LNCaP clone FGC (cell line): ENCODE results near the gene CHST6.
"Not testable (repeated sequence)": the region's sequence is repeated elsewhere in the genome, so short reads cannot be mapped to it uniquely, and the experiment has no call there.

ENCODE experiments used
- DNase-seq: peaks from one replicate; pipeline ENCODE4 v3.0.0-alpha.2; 2011; ENCODE audit warnings: low read depth
- H3K4me3 ChIP-seq: 2 replicates; pipeline ENCODE4 v1.5.1; 2011; ENCODE audit warnings: mild to moderate bottlenecking, low read depth, low read length, control low read depth
- CTCF ChIP-seq: IDR thresholded peaks from 2 replicates; pipeline ENCODE4 v1.5.1; 2012; ENCODE audit warnings: mild to moderate bottlenecking; ENCODE audit not compliant: control insufficient read depth, insufficient read depth; ENCODE audit errors: extremely low read depth

Gene CHST6

GRCh38 chr16:75433732-75434413 is 61.4 kb downstream of the CHST6 start:
- TF ChIP-seq CTCF: no peak
- peak; percentile 94 for DNase-seq
- peak overlapping the region; percentile 94 for H3K4me3 ChIP-seq

DNA sequence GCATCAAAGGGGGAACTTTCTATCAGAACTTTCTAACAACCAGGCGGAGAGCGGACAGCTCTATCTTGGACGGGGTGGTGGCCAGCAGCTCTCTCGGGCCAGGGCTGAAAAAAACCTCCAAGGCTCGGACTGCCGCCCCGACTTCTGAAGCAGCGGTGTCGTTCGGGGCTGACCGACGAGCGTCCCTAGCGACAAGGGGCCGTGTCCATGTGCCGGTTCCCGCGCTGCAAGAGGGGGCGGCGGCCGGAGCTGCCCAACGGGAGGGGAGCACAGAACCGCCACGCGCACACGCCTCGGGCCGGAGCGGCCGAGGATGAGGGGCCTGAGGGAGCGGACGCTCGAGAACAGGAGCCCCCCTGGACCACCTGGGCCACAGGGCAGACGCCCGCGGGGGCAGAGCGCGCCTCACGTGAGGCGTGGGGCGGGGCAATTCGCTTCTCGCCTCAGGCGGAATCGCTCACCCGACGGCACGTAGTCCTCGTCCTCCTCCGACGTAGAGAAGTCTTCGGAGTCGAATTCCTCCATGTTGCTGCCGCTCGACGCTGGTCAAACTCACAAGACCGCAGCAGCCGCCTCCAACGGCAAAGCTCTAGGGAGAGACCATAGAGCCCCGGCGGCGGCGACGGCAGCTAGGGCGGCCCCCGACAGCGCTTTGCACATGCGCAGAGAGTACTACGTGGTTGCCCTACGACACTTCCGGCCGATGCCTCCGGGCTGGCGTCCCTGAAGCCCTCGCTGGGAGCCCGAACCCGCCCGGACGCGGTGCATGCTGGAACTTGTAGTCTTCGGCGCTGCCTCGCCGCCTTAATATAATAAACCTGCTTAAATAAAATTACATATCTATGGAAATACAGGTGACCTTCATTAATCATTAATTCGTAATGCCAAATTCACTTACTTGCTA is 62.2 kb downstream of the CHST6 start, which contains the start of gene CFDP1:
Gene CFDP1, minus strand, starts transcription at position 676 of the 904 bp plus-strand sequence. Its CDS starts 151 bp downstream, at position 525.
- DNase-seq: peak; percentile 77
- TF ChIP-seq CTCF: no peak
- peak within 1 kb of the TSS; percentile 94 for H3K4me3 ChIP-seq

DNA sequence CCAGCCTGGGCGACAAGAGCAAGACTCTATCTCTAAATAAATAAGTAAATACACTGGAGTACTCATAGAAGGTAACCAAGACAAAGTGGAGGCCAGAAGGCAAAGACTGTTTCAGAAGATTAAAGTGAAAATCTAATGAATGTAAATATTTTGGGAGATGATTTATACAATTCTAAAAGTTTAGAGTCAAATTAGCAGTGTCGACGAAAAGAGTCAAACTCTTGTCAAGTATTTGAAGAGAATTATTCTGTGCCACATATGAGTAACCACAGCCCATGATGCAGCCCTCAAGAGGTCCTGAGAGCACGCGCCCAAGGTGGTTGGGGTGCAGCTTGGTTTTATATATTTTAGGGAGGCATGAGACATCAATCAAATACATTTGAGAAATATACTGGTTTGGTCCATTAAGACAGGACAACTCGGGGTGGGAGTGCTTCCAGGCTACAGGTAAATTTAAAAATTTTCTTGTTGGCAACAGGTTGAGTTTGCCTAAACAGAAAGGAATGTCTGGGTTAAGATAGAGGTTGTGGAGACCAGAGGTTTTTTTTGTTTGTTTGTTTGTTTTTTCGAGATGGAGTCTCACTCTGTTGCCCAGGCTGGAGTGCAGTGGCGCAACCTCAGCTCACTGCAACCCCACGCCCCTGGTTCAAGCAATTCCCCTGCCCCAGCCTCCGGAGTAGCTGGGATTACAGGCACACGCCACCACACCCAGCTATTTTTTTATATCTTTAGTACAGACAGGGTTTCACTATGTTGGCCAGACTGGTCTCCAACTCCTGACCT is 65.4 kb downstream of the CHST6 start:
- no peak overlapping the region for H3K4me3 ChIP-seq
- TF ChIP-seq CTCF: no peak
- no peak for DNase-seq

- not testable (repeated sequence) for H3K4me3 ChIP-seq, DNase-seq
These were observed 68.7 kb downstream of the CHST6 start for GRCh38 chr16:75426524-75426923.

DNA sequence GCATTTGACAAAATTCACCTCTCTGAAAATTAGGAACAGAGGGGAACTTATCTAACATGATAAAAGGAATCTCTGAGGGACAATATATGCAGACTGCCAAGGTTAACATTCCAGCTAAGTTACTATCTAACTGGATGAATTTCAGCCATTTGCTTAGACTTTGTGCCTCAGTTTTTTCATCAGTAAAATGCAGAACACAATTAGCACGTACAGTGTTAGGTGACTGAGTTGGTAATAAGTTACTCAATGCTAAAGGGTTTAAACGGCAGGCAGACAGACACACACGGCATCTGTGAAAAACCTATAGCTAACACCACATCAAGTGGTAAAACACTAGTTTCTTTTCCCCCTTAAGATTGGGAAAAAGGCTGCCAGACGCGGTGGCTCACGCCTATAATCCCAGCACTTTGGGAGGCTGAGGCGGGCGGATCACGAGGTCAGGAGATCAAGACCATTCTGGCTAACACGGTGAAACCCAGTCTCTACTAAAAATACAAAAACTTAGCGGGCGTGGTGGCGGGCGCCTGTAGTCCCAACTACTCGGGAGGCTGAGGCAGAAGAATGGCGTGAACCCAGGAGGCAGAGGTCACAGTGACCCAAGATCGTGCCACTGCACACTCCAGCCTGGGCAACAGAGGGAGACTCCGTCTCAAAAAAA is 71.0 kb downstream of the CHST6 start:
- H3K4me3 ChIP-seq, DNase-seq: not testable (repeated sequence)

- DNase-seq: no peak
- no peak overlapping the region for H3K4me3 ChIP-seq
- no peak for TF ChIP-seq CTCF
These were observed 71.5 kb downstream of the CHST6 start for GRCh38 chr16:75423723-75424104.
